DND-41 (cell line): ENCODE data around the gene F7.

ENCODE experiments used
- EZH2 ChIP-seq: IDR thresholded peaks from 3 replicates; pipeline ENCODE4 v1.6.1; 2012; ENCODE audit warnings: borderline replicate concordance, low read depth, mild to moderate bottlenecking, moderate library complexity, low read length, inconsistent platforms; ENCODE audit not compliant: severe bottlenecking
- TF ChIP-seq, protein P1 (sequence below): IDR thresholded peaks from 2 replicates; pipeline ENCODE4 v1.5.1; 2012; ENCODE audit warnings: borderline replicate concordance, low read length, moderate library complexity, mild to moderate bottlenecking; ENCODE audit not compliant: poor library complexity, severe bottlenecking; ENCODE audit errors: extremely low read depth

DNA sequence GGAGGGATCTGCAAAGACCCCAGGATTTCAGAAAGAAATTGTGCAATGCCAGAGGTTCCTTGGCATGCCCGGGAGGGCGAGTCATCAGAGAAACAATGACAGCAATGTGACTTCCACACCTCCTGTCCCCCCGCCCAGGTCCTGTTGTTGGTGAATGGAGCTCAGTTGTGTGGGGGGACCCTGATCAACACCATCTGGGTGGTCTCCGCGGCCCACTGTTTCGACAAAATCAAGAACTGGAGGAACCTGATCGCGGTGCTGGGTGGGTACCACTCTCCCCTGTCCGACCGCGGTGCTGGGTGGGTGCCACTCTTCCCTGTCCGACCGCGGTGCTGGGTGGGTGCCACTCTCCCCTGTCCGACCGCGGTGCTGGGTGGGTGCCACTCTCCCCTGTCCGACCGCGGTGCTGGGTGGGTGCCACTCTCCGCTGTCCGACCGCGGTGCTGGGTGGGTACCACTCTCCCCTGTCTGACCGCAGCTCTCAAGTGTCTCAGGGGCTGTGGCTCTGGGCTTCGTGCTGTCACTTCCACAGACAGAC is 11.8 kb downstream of the F7 start:
- TF ChIP-seq, protein P1, sequence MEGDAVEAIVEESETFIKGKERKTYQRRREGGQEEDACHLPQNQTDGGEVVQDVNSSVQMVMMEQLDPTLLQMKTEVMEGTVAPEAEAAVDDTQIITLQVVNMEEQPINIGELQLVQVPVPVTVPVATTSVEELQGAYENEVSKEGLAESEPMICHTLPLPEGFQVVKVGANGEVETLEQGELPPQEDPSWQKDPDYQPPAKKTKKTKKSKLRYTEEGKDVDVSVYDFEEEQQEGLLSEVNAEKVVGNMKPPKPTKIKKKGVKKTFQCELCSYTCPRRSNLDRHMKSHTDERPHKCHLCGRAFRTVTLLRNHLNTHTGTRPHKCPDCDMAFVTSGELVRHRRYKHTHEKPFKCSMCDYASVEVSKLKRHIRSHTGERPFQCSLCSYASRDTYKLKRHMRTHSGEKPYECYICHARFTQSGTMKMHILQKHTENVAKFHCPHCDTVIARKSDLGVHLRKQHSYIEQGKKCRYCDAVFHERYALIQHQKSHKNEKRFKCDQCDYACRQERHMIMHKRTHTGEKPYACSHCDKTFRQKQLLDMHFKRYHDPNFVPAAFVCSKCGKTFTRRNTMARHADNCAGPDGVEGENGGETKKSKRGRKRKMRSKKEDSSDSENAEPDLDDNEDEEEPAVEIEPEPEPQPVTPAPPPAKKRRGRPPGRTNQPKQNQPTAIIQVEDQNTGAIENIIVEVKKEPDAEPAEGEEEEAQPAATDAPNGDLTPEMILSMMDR: no peak
- no peak for TF ChIP-seq EZH2
